OCI-LY3 (cell line): ENCODE data around the gene ESPL1.

Experiments
- H2AFZ ChIP-seq: fragments of 200-600, 300-600 bp; shearing (Covaris generic); 2 replicates; pipeline ENCODE4 v1.6.0; 2014; ENCODE audit warnings: antibody characterized with exemption, low read depth, low read length
- H3K27ac ChIP-seq: fragments of 200-600, 300-600 bp; sonication (generic); 2 replicates; pipeline ENCODE4 v1.5.1; 2014; ENCODE audit warnings: mild to moderate bottlenecking, low read length, moderate library complexity, mixed read lengths
- H3K27me3 ChIP-seq: fragments of 200-600, 300-600 bp; sonication (generic); 2 replicates; pipeline ENCODE4 v1.6.1; 2014; ENCODE audit warnings: low read depth, low read length, mixed read lengths
- H3K36me3 ChIP-seq: fragments of 200-600, 300-600 bp; sonication (generic); replicated peaks from 2 replicates; pipeline ENCODE3; 2014; ENCODE audit warnings: low read depth, low read length, mixed read lengths
- H3K4me1 ChIP-seq: fragments of 300-600, 200-600 bp; sonication (generic); 2 replicates; pipeline ENCODE4 v1.6.1; 2014; ENCODE audit warnings: low read length, mixed read lengths
- H3K4me2 ChIP-seq: fragments of 200-600, 300-600 bp; sonication (generic); 2 replicates; pipeline ENCODE4 v1.6.1; 2014; ENCODE audit warnings: low read length, mixed read lengths
- H3K4me3 ChIP-seq: fragments of 300-600, 200-600 bp; sonication (generic); 2 replicates; pipeline ENCODE4 v1.5.1; 2014; ENCODE audit warnings: antibody characterized with exemption, mild to moderate bottlenecking, low read length, moderate library complexity
- H3K79me2 ChIP-seq: fragments of 300-600, 200-600 bp; shearing (Covaris generic); 2 replicates; pipeline ENCODE4 v1.6.1; 2014; ENCODE audit warnings: mild to moderate bottlenecking, low read length, mixed read lengths
- H3K9ac ChIP-seq: fragments of 300-600, 200-600 bp; shearing (Covaris generic); 2 replicates; pipeline ENCODE4 v1.6.0; 2014; ENCODE audit warnings: mild to moderate bottlenecking, low read length, moderate library complexity
- H3K9me3 ChIP-seq: fragments of 200-600, 300-600 bp; shearing (Covaris generic); 2 replicates; pipeline ENCODE4 v1.6.1; 2014; ENCODE audit warnings: low read length, mixed read lengths; ENCODE audit not compliant: insufficient read depth
- H4K20me1 ChIP-seq: fragments of 200-600, 300-600 bp; sonication (generic); 2 replicates; pipeline ENCODE4 v1.6.1; 2016; ENCODE audit warnings: low read length, mixed read lengths; ENCODE audit not compliant: insufficient read depth
- CTCF ChIP-seq: fragments of 200-600, 300-600 bp; sonication (generic); IDR thresholded peaks from 2 replicates; pipeline ENCODE4 v1.5.1; 2014; ENCODE audit warnings: antibody characterized with exemption, low read length, low read depth
- EZH2phosphoT487 ChIP-seq: fragments of 200-600 bp; shearing (Covaris generic); IDR thresholded peaks from 2 replicates; pipeline ENCODE4 v1.6.1; 2018; ENCODE audit warnings: antibody characterized with exemption, mixed run types, low read depth

The ESPL1 gene

GRCh38 chr12:53229454-53229853 is 38.6 kb upstream of the ESPL1 start:
- Histone ChIP-seq H3K27ac (no peak overlapping the region), H2AFZ (no peak overlapping the region), H3K27me3 (peaks cover 11% of the 10 kb centered on the region), H3K9me3 (no peaks in the 10 kb centered on the region), H3K9ac (no peak overlapping the region), H3K4me1 (peaks cover 17% of the 10 kb centered on the region), H3K79me2 (no peaks in the 10 kb centered on the region), H3K4me3 (no peak overlapping the region), H4K20me1 (no peaks in the 10 kb centered on the region), H3K36me3 (no peaks in the 10 kb centered on the region), H3K4me2 (no peak overlapping the region)
- no peak for TF ChIP-seq EZH2phosphoT487
- no peak for TF ChIP-seq CTCF

- Histone ChIP-seq H3K9me3 (no peaks in the 10 kb centered on the region), H3K27me3 (peaks cover 19% of the 10 kb centered on the region), H2AFZ (no peak overlapping the region), H3K9ac (no peak overlapping the region), H3K36me3 (no peaks in the 10 kb centered on the region), H3K4me2 (no peak overlapping the region), H3K4me1 (peaks cover 17% of the 10 kb centered on the region), H3K27ac (no peak overlapping the region), H4K20me1 (no peaks in the 10 kb centered on the region), H3K4me3 (no peak overlapping the region), H3K79me2 (no peaks in the 10 kb centered on the region)
- TF ChIP-seq EZH2phosphoT487 (no peak), CTCF (no peak)
These were observed 37.8 kb upstream of the ESPL1 start for GRCh38 chr12:53230108-53230845.

GRCh38 chr12:53231671-53231920 is 36.5 kb upstream of the ESPL1 start:
- Histone ChIP-seq H2AFZ (peak overlapping the region; percentile 59; the same call in 1 of the 2 replicates), H3K9ac (peak overlapping the region; percentile 67), H3K4me2 (peak overlapping the region; percentile 79), H3K27me3 (peaks cover 27% of the 10 kb centered on the region), H3K36me3 (no peaks in the 10 kb centered on the region), H3K27ac (no peak overlapping the region), H3K4me3 (peak overlapping the region; percentile 85), H3K9me3 (no peaks in the 10 kb centered on the region), H4K20me1 (no peaks in the 10 kb centered on the region), H3K4me1 (peaks cover 20% of the 10 kb centered on the region), H3K79me2 (no peaks in the 10 kb centered on the region)
- TF ChIP-seq EZH2phosphoT487 = no peak
- no peak for TF ChIP-seq CTCF

GRCh38 chr12:53231921-53232645 is 36.0 kb upstream of the ESPL1 start, which contains the start of gene RARG:
RARG (minus strand) TSS chr12:53232209; CDS start chr12:53227545, 4,664 bp downstream.
- Histone ChIP-seq H3K79me2 (no peaks in the 10 kb centered on the region), H3K27me3 (peaks cover 32% of the 10 kb centered on the region), H3K27ac (no peak within 1 kb of the TSS), H3K4me3 (peak within 1 kb of the TSS; percentile 85), H3K9ac (peak within 1 kb of the TSS; percentile 67), H4K20me1 (no peaks in the 10 kb centered on the region), H3K4me2 (peak within 1 kb of the TSS; percentile 79), H3K36me3 (no peaks in the 10 kb centered on the region), H2AFZ (peak within 1 kb of the TSS; percentile 68; the same call in 1 of the 2 replicates), H3K4me1 (peaks cover 22% of the 10 kb centered on the region), H3K9me3 (no peaks in the 10 kb centered on the region)
- no peak for TF ChIP-seq EZH2phosphoT487
- TF ChIP-seq CTCF = no peak
